ENCODE results near the gene HSD3B1. TPM values are rescaled to one million over a fixed set of nuclear protein-coding genes. Genes with fewer than 3 reads are reported as not detected.

HSD3B1 gene
- total RNA-seq, 1 experiment from 2014 or later = not detected

- ATAC-seq (no peak), DNase-seq (ENCODE audit: low read depth, low spot score) (no peak)
- H3K9me3 ChIP-seq (ENCODE audit: control insufficient read depth, insufficient read depth, low read depth, low read length) = no peaks in the 10 kb centered on the region
- CTCF ChIA-PET = no interaction called here
- no peaks in the 10 kb centered on the region for H3K4me1 ChIP-seq (ENCODE audit: control insufficient read depth, insufficient read depth, low read length)
- TF ChIP-seq TCF7L2 (IDR thresholded peaks at IDR 0.05; ENCODE audit: low read depth, low read length) (no peak), SIN3A (IDR thresholded peaks at IDR 0.05; ENCODE audit: borderline replicate concordance, insufficient read depth, low read depth, low read length) (no peak), POLR2AphosphoS5 (IDR thresholded peaks at IDR 0.05; ENCODE audit: low read depth, low read length) (no peak), REST (IDR thresholded peaks at IDR 0.05; ENCODE audit: insufficient read depth in 1 of 2, low read depth in 2 of 2, low read length in 1 of 2) (no peak), CTCF (IDR thresholded peaks at IDR 0.05) (no peak)
- no TSS peak for BruUV-seq (replicated peaks)
- intact Hi-C loops (cut with micrococcal nuclease; ENCODE audit: unreplicated experiment) (no loop called here), in situ Hi-C loops (cut with HindIII; ENCODE audit: low pct_unique_long_range_greater_than_20kb, low sequenced_read_pairs) (no loop called here)
- H3K4me3 ChIP-seq (ENCODE audit: low read depth in 2 of 2, low read length in 2 of 2) = no peak overlapping the region
- no peak overlapping the region for H3K27ac ChIP-seq (ENCODE audit: low read length)
- H3K36me3 ChIP-seq (ENCODE audit: control insufficient read depth, insufficient read depth, low read length) = no peaks in the 10 kb centered on the region
- peaks cover 4% of the 10 kb centered on the region; the same call in 1 of the 2 replicates for H3K27me3 ChIP-seq (ENCODE audit: control insufficient read depth, insufficient read depth, low read length)
- POLR2A ChIA-PET = no interaction called here
Measured at GRCh38 chr1:119510046-119510445, 3.0 kb downstream of the HSD3B1 start.

- ATAC-seq = no peak
- no peak for TF ChIP-seq POLR2AphosphoS5 (IDR thresholded peaks at IDR 0.05; ENCODE audit: low read depth, low read length)
- TF ChIP-seq SIN3A (IDR thresholded peaks at IDR 0.05; ENCODE audit: borderline replicate concordance, insufficient read depth, low read depth, low read length) = no peak
- no peak for TF ChIP-seq REST (IDR thresholded peaks at IDR 0.05; ENCODE audit: insufficient read depth in 1 of 2, low read depth in 2 of 2, low read length in 1 of 2)
- no peak for TF ChIP-seq TCF7L2 (IDR thresholded peaks at IDR 0.05; ENCODE audit: low read depth, low read length)
- no peak overlapping the region for H3K27ac ChIP-seq (ENCODE audit: low read length)
- ChIA-PET CTCF (no interaction called here), POLR2A (no interaction called here)
- H3K4me1 ChIP-seq (ENCODE audit: control insufficient read depth, insufficient read depth, low read length) = no peaks in the 10 kb centered on the region
- in situ Hi-C loops (cut with HindIII; ENCODE audit: low pct_unique_long_range_greater_than_20kb, low sequenced_read_pairs) (no loop called here), intact Hi-C loops (cut with micrococcal nuclease; ENCODE audit: unreplicated experiment) (no loop called here)
- no peaks in the 10 kb centered on the region for H3K27me3 ChIP-seq (ENCODE audit: control insufficient read depth, insufficient read depth, low read length)
- no peaks in the 10 kb centered on the region for H3K36me3 ChIP-seq (ENCODE audit: control insufficient read depth, insufficient read depth, low read length)
- no peak overlapping the region for H3K4me3 ChIP-seq (ENCODE audit: low read depth in 2 of 2, low read length in 2 of 2)
- H3K9me3 ChIP-seq (ENCODE audit: control insufficient read depth, insufficient read depth, low read depth, low read length) = no peaks in the 10 kb centered on the region
- no peak for DNase-seq (ENCODE audit: low read depth, low spot score)
- no TSS peak for BruUV-seq (replicated peaks)
Measured at GRCh38 chr1:119515221-119515620, 8.2 kb downstream of the HSD3B1 start.
